HEK293T (cell line): ENCODE measurements around the gene FGD2.
"Not testable (repeated sequence)": the region's sequence is repeated elsewhere in the genome, so short reads cannot be mapped to it uniquely, and the experiment has no call there.

Experiments used
- ARNT ChIP-seq: fragments of 450-650 bp; IDR thresholded peaks from 2 replicates; pipeline ENCODE4 v1.6.1; 2017; ENCODE audit warnings: mild to moderate bottlenecking
- BHLHE40 ChIP-seq: fragments of 450-650 bp; IDR thresholded peaks from 2 replicates; pipeline ENCODE4 v1.6.1; 2016; ENCODE audit warnings: mild to moderate bottlenecking, moderate library complexity, borderline replicate concordance
- ELF4 ChIP-seq: fragments of 450-650 bp; IDR thresholded peaks from 2 replicates; pipeline ENCODE4 v1.6.1; 2017; ENCODE audit warnings: antibody characterized with exemption
- FOXA1 ChIP-seq: fragments of 450-650 bp; IDR thresholded peaks from 2 replicates; pipeline ENCODE4 v1.6.1; 2016; ENCODE audit warnings: mild to moderate bottlenecking
- FOXM1 ChIP-seq: fragments of 450-650 bp; IDR thresholded peaks from 2 replicates; pipeline ENCODE4 v1.6.1; 2017; ENCODE audit warnings: mild to moderate bottlenecking, borderline replicate concordance
- HDGF ChIP-seq: fragments of 450-650 bp; IDR thresholded peaks from 2 replicates; pipeline ENCODE4 v1.6.1; 2017; ENCODE audit warnings: antibody characterized with exemption, borderline replicate concordance
- LEF1 ChIP-seq: fragments of 450-650 bp; IDR thresholded peaks from 2 replicates; pipeline ENCODE4 v1.6.1; 2017; ENCODE audit warnings: mild to moderate bottlenecking, borderline replicate concordance
- SP1 ChIP-seq: fragments of 450-650 bp; IDR thresholded peaks from 2 replicates; pipeline ENCODE4 v1.6.1; 2017
- SUZ12 ChIP-seq: fragments of 450-650 bp; IDR thresholded peaks from 2 replicates; pipeline ENCODE4 v1.6.1; 2016; ENCODE audit warnings: mild to moderate bottlenecking
- TARDBP ChIP-seq: fragments of 450-650 bp; IDR thresholded peaks from 2 replicates; pipeline ENCODE4 v1.6.1; 2016
- ZNF384 ChIP-seq: fragments of 450-650 bp; IDR thresholded peaks from 2 replicates; pipeline ENCODE4 v1.6.1; 2016
- TF ChIP-seq, protein P1 (sequence below): fragments of 450-650 bp; IDR thresholded peaks from 2 replicates; pipeline ENCODE4 v1.6.1; 2016

DNA sequence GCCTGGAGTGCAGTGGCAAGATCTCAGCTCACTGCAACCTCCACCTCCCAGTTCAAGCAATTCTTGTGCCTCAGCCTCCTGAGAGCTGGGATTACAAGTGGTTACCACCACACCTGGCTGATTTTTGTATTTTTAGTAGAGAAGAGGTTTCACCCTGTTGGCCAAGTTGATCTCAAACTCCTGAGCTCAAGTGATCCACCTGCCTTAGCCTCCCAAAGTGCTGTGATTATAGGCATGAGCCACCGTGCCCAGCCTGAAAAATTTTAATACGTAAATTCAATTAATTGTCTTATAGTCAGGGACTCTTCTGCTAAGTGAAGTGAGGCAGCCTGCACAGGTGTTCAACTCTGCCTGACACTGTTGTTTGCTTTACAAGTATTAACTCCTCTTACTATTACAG is 15.1 kb upstream of the FGD2 start:
- TF ChIP-seq HDGF, LEF1, SUZ12, BHLHE40, FOXM1, TARDBP, SP1, FOXA1, ELF4, ZNF384, ARNT: not testable (repeated sequence)
- TF ChIP-seq, protein P1, sequence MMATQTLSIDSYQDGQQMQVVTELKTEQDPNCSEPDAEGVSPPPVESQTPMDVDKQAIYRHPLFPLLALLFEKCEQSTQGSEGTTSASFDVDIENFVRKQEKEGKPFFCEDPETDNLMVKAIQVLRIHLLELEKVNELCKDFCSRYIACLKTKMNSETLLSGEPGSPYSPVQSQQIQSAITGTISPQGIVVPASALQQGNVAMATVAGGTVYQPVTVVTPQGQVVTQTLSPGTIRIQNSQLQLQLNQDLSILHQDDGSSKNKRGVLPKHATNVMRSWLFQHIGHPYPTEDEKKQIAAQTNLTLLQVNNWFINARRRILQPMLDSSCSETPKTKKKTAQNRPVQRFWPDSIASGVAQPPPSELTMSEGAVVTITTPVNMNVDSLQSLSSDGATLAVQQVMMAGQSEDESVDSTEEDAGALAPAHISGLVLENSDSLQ = not testable (repeated sequence)
